OCI-LY7 (cell line): ENCODE data around the gene YAF2.

ENCODE experiments used
- EZH2phosphoT487 ChIP-seq: fragments of 200-600 bp; sonication (generic); IDR thresholded peaks from 2 replicates; pipeline ENCODE4 v1.6.1; 2018; ENCODE audit warnings: low read depth, borderline replicate concordance, mild to moderate bottlenecking, mixed run types, antibody characterized with exemption, low read length, moderate library complexity, mixed read lengths
- TF ChIP-seq, protein P1 (sequence below): fragments of 200-600 bp; sonication (generic); conservative IDR thresholded peaks from 2 replicates; pipeline ENCODE4 v1.5.1; 2014; ENCODE audit warnings: mild to moderate bottlenecking, antibody characterized with exemption, low read length, moderate library complexity, mixed read lengths

DNA sequence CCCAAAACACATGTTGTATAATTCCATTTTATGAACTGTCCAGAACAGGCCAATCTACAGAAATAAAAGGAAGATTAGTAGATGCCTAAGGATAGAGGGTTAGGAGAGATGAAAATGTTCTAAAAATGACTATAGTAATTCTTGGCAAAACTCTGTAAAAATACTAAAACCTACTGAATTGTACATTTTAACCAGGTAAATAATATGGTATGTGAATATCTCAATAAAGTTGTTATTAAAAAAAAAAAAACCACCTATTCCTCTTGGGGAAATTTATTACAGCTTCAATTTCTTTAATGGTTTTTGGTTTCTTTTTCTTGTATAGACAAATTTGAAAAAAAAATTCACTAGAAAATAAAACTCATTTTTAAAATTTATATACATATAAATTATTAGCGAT lies 33.2 kb downstream of the YAF2 start:
- TF ChIP-seq, protein P1, sequence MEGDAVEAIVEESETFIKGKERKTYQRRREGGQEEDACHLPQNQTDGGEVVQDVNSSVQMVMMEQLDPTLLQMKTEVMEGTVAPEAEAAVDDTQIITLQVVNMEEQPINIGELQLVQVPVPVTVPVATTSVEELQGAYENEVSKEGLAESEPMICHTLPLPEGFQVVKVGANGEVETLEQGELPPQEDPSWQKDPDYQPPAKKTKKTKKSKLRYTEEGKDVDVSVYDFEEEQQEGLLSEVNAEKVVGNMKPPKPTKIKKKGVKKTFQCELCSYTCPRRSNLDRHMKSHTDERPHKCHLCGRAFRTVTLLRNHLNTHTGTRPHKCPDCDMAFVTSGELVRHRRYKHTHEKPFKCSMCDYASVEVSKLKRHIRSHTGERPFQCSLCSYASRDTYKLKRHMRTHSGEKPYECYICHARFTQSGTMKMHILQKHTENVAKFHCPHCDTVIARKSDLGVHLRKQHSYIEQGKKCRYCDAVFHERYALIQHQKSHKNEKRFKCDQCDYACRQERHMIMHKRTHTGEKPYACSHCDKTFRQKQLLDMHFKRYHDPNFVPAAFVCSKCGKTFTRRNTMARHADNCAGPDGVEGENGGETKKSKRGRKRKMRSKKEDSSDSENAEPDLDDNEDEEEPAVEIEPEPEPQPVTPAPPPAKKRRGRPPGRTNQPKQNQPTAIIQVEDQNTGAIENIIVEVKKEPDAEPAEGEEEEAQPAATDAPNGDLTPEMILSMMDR, result no peak
- no peak for TF ChIP-seq EZH2phosphoT487
